NCI-H774 (cell line): Measurements from ENCODE around the gene GALNT3.
A peak's percentile ranks its signal among the peaks of the same experiment; 100 is the strongest.

Experiments used
- DNase-seq: peaks from one replicate; lab custom pipeline; 2025; lab: John Stamatoyannopoulos, UW

The GALNT3 gene

DNA sequence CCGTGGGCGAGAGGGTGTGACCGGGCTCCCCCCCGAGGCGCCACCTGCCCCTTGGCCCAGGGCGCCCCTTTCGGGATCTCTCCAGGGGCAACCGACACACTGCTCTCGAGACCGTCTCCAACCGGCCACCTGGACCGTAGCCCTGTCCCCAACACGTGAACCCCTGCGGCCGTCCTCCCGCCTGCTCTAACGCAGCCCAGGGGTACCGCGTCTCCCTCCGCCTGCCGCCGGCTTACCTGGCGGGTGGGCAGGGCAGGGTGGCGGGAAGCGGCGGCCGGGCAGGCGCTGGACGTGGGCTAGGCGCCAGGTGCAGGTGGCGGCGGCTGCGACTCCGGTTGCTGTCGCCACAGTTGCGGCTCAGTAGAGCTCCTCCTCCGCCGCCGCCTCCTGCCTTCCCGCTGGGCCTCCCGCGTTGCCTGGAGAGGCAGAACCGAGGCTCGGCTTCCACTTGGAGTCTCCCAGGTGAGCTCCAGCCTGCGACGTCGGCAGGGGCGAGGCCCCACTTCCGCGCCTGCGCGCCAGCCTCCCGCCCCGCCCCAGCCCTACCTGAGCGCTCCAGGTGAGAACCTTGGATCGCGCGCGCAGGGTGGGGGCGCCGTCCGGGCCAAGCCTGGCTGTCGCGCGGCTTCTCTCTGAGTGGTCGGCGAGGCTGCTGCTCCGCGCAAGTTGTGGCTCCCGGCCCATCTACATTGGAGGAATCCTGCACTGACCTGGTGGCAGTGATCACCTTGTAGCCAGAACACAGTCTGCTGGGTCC is at the start of gene GALNT3:
Gene GALNT3, minus strand, starts transcription at position 469 of the 757 bp plus-strand sequence. CDS start 23,547 bp downstream, outside the sequence.
- DNase-seq = peak; percentile 92

GRCh38 chr2:165843351-165843750 is 49.3 kb upstream of the GALNT3 start:
- no peak for DNase-seq

- DNase-seq = no peak
These were observed 46.4 kb upstream of the GALNT3 start for GRCh38 chr2:165840333-165840958.

GRCh38 chr2:165839610-165840009 is 45.6 kb upstream of the GALNT3 start:
- no peak for DNase-seq

GRCh38 chr2:165837122-165837521 is 43.1 kb upstream of the GALNT3 start:
- no peak for DNase-seq

DNA sequence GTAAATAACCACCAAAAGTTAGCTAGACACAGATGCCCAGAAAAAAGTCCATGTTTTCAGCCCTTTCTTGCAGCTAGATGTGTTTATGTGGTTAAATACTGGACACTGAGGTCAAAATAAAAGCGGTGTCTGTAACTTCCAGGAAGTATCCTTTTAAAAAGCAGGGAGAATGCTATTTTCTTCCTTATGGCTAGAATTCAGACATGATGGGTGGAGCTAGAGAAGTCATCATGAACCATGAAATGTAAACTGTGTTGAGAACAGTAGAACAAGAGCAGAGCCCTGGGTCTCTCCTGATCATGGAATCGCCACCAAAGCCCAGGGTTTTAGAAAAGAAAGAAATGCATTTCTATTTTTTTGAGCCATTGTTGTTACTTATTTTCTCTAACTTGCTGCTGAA is 41.3 kb upstream of the GALNT3 start:
- no peak for DNase-seq

DNA sequence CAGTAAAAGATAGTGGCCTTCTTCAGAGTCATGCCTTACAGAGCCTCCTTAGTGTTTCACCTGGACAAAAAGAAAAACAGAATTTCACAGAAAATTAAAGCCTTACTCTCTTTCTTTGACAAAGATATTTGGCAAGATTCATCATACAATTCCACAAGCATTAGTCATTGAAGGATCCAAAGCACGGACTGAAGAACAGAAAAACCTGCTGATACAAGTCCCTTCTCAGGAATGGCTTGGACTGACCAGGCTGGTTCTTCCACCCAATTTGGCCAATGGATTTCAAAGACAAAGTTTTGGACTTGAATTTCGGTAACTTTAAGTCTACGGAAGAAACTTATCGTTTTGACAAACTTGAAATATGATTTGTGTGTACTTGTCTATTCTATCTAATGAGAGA is 39.1 kb upstream of the GALNT3 start:
- DNase-seq = no peak

GRCh38 chr2:165827921-165828276 is 33.9 kb upstream of the GALNT3 start:
- no peak for DNase-seq

DNA sequence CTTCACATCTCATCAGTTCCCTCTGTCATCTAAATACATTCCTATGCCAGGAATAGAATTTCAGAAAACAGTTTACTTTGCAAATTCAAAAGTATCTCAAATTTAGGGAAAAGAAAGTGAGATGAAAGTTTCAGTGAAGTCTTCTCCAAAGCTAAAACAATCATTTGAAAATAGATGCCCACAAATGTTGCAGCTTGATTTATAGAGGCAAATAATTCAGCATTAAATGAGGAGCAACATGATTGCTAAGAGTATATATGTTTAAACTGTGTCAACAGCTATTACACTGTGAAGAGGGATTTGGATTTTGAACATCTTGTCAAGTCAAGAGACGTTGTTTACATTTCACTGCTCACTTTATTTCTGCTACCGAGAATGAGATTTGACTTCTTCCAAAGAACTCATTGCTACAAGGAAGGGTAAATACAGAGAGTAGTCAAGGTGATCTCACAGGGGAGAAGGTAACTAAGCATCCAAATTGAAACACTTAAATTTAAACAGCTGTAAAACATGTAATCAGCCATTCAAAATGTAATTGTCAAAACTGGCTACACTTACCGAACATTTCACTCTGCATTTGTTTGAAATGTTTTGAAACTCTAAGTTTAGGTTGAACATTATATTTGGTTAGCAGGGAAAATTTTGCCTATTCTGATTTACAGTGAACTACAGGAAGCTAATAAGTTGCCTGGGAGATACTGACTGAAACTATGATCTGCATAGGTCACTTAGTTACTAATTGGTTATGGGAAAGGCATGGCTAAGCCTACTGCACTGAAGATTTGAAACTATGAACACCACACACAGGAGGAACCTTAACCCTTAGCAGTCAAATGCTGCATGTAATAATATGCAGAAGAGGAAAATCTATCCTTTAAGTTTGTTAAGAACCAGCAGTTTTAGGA is 33.2 kb upstream of the GALNT3 start:
- peak; percentile 4 for DNase-seq

DNA sequence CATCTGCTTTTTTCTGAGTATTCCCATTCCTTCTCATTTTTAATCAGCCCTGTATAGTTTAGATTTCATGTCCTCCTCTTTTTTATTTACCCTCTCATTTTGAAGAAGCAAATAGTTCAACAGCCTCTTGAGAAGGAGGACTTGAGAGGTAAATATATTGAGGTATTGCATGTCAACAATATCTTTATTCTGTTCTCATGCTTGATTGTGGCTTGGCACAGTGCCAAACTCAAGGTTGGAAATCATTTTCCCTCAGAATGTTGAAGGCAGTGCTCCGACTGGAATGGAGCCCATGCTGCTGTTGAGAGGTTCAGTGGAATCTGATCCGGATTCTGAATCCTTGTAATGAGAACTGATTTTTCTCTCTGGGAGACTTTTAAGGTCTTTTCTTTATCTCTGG is 31.0 kb upstream of the GALNT3 start:
- peak; percentile 26 for DNase-seq

DNA sequence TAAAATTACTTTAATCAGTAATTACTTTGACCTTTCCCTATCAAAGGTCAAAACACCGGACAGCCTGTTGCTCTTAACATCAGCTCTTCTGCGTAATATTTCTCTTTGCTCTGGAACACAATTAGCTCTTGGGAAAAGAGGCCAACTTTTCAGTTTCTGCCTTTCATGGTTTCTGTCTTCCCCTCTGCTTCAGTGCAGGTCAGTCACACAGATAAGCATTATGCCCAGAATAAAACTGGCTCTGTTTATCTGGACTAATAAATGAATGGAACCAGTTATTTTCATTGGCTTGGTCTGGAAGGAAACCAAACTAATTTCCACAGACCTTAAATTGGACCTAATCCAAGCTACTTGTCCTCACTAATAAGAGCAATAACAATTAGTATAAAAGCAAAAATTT is 26.2 kb upstream of the GALNT3 start:
- DNase-seq = no peak

DNA sequence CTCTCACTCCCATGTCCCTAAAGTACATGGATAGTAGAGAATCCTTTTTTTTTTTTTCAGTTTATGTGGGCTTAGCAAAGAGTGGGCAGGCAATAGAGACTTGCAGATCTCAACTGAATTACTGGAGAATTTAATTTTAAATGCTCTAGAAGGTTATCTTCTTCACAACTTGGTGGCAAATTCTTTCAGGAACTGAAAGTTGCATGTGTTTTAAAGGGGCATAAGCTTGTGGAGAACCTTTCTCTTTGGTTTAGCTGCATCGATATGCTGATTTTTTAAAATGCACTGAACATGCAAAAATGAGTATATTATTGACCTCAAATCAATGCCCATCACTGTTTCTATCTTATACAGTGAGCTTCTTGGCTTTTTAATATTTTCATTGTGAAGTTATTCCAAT is 24.9 kb upstream of the GALNT3 start:
- DNase-seq = no peak

DNA sequence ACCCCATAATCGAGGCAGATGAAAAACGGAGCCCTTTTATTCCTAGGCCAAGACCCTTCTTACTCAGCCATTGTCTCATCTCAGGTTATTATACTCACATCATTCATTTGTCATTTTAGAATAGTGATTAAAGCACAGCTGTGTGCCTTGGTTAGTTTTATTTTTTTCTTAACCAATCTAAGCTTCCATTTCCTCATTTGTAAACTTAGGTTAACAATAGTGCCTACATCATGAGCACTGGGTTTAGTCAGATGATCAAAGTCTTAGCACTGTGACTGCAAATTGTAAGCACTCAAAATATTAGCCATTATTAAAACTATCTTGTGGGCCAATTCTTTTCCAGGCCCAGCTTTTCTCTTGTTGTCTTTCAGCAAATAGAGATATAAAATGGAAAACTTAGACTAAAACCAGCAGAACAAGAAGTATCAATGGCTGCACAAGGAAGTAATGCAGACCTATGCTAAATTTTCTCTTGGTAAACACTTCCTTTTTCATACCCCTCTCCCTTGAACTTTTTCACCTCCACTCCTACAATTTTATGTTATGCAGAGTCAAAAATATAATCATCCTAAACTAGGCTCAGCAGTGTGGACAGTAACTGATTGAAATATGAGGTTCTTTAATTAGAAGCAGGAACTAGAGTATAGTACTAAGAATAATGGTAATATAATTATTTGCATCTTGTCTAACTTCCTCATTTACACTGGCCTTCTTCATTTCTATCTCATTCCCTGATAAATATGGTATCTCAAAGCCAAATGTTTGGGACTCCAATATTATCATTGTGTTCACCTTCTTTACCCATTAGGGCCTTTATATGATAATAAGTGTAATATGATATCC is 21.5 kb upstream of the GALNT3 start:
- DNase-seq = no peak

- DNase-seq = no peak
These were observed 20.4 kb upstream of the GALNT3 start for GRCh38 chr2:165814473-165814872.

- DNase-seq = no peak
These were observed 17.7 kb upstream of the GALNT3 start for GRCh38 chr2:165811592-165812370.

GRCh38 chr2:165810418-165810817 is 16.4 kb upstream of the GALNT3 start:
- no peak for DNase-seq

DNA sequence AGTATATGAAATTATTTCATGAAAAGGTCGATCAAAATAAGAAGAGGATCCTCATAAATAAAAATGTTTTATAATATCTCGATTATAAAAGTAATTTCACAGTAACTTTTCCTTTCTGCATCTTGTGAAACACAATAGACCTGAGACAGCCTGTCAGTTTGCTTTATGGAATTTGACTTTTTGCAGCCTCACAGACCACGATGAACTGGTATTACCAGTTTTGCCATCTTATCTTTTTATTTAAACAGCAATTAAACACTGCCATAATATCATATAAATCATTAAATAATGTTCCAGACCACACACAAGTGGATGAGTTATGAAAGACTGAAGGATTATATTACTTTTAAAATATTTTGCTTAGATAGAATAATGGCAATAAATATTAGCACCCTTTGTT is 10.7 kb upstream of the GALNT3 start:
- peak; percentile 31 for DNase-seq

GRCh38 chr2:165803123-165803760 is 9.2 kb upstream of the GALNT3 start:
- DNase-seq = no peak

- DNase-seq = no peak
These were observed 7.1 kb upstream of the GALNT3 start for GRCh38 chr2:165801176-165801575.

DNA sequence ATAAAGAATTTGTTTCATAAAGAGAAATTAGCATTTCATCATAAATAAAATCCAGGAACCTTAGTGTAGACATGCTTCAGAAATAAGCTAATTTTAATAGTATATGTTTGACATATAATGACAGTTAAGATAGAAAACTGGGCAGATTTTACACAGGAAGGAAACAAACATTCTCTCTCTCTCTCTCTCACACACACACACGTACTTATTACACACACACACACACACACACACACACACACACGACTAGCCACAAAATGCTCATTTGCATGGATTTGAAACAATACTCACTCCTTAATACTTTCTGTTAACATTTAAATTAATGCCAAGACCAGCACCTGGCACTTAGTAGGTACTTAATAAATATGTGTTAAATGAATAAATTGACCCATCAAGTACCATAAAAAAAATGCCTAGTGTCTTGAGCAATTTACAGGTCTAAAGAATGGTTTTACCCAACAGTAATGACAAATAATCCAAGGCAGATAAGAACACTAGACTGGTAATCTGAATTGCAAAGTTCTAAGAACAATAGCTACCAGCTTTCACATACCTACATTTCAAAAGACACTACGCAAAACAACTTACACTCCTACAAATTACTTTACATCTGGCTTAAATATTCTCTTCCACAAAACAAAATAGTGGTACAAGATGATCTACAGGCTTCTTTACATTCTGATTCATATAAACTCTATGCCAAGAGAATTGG is 2.9 kb upstream of the GALNT3 start:
- DNase-seq = no peak
